ENCODE results near the gene SLC16A4. TPM values are rescaled to one million over a fixed set of nuclear protein-coding genes. Genes with fewer than 3 reads are reported as not detected.

The SLC16A4 gene
- total and polyA plus RNA-seq, 2 of the 8 experiments (the other 6 are each of a cell fraction or from before 2014, with no cell fraction given) = 0.30 to 0.43 TPM

GRCh38 chr1:110320168-110320518 is 70.7 kb downstream of the SLC16A4 start:
- Histone ChIP-seq H3K79me1 (ENCODE audit: low read depth, low read length) (no peaks in the 10 kb centered on the region), H3K23ac (ENCODE audit: insufficient read length) (no peak overlapping the region), H3K27me3 (replicated peaks in 1 of 4; ENCODE audit: control insufficient read depth in 3 of 4, extremely low read depth in 1 of 4, insufficient read depth in 3 of 4, low read length in 3 of 4) (no peaks in the 10 kb centered on the region), H3K4ac (replicated peaks; ENCODE audit: insufficient read length, low read depth, low read length) (no peak overlapping the region), H3K79me2 (ENCODE audit: control insufficient read depth in 1 of 2, insufficient read depth in 2 of 2, low read length in 2 of 2) (no peaks in the 10 kb centered on the region), H3K9me3 (ENCODE audit: insufficient read depth in 2 of 2, low read depth in 1 of 2, low read length in 1 of 2) (no peaks in the 10 kb centered on the region), H3K14ac (ENCODE audit: insufficient read length) (no peak overlapping the region), H4K8ac (ENCODE audit: extremely low read depth, insufficient read depth, low read length) (no peak overlapping the region), H4K20me1 (replicated peaks in 1 of 2; ENCODE audit: control insufficient read depth in 1 of 2, insufficient read depth in 2 of 2, low read length in 2 of 2) (no peaks in the 10 kb centered on the region), H2BK5ac (ENCODE audit: low read depth, low read length) (no peak overlapping the region), H2BK12ac (ENCODE audit: low read depth, low read length) (no peak overlapping the region), H2BK20ac (ENCODE audit: low read length) (no peak overlapping the region), H3K4me3 (ENCODE audit: extremely low read depth in 1 of 4, insufficient read depth in 2 of 4, low read depth in 3 of 4, low read length in 4 of 4) (no peak overlapping the region), H2BK15ac (ENCODE audit: low read length) (no peak overlapping the region), H3K56ac (replicated peaks; ENCODE audit: insufficient read length, low read depth, low read length) (no peak overlapping the region), H3K36me3 (ENCODE audit: control insufficient read depth in 2 of 4, insufficient read depth in 4 of 4, low read length in 3 of 4) (no peaks in the 10 kb centered on the region), H3K4me1 (replicated peaks in 1 of 4; ENCODE audit: control insufficient read depth in 3 of 4, insufficient read depth in 4 of 4, low read length in 3 of 4) (no peaks in the 10 kb centered on the region), H4K5ac (ENCODE audit: insufficient read length, low read depth, low read length) (no peak overlapping the region), H3K18ac (ENCODE audit: extremely low read depth, low read length) (no peak overlapping the region), H3K9ac (replicated peaks in 1 of 4; ENCODE audit: extremely low read depth in 1 of 4, low read depth in 3 of 4, low read length in 3 of 4) (no peak overlapping the region), H3K23me2 (ENCODE audit: low read depth, low read length) (no peaks in the 10 kb centered on the region), H2AFZ (ENCODE audit: low read length) (no peak overlapping the region), H2BK120ac (replicated peaks; ENCODE audit: low read depth, low read length) (no peak overlapping the region), H3K27ac (ENCODE audit: low read depth, low read length) (no peak overlapping the region), H3K4me2 (ENCODE audit: insufficient read depth in 1 of 2, low read depth in 2 of 2, low read length in 2 of 2) (no peak overlapping the region), H4K91ac (replicated peaks; ENCODE audit: insufficient read length, low read length) (no peak overlapping the region), H2AK5ac (ENCODE audit: low read depth, low read length) (no peak overlapping the region)
- DNase-seq (ENCODE audit: low read depth in 1 of 2, low spot score in 2 of 2) (no peak), FAIRE-seq (no peak)
- ChIA-PET POLR2A (ENCODE audit: partially characterized antibody) (no interaction called here), CTCF (ENCODE audit: partially characterized antibody) (interaction anchor here (3.1 to 34.1 kb wide), 4 partner anchors 11 to 140 kb away, joined by 13 to 1001 read pairs (median 24); partner anchors contain the start of gene KCNC4)
- WGBS, 2 experiments (ENCODE audit: extremely low coverage in 1 of 2, insufficient coverage in 1 of 2, insufficient read length in 1 of 2, insufficient replicate concordance in 2 of 2, low coverage in 1 of 2, low lambda C conversion rate in 2 of 2, missing lambda C conversion rate in 1 of 2) = 75% methylated on average over 1 of the region's 1 CpG; no CpG with 5 or more reads in 1 of the 2 experiments
- no peak for TF ChIP-seq SRF (IDR thresholded peaks at IDR 0.05; ENCODE audit: low read depth, low read length)
- no peak for TF ChIP-seq CBX5 (IDR thresholded peaks at IDR 0.05; ENCODE audit: low read depth, low read length)
- TF ChIP-seq JUND (IDR thresholded peaks at IDR 0.05; ENCODE audit: low read length) = no peak
- TF ChIP-seq TCF12 (IDR thresholded peaks at IDR 0.05; ENCODE audit: low read depth, low read length) = no peak
- no peak for TF ChIP-seq FOSL1 (IDR thresholded peaks at IDR 0.05; ENCODE audit: insufficient read depth, low read depth, low read length)
- no peak for TF ChIP-seq BCL11A (IDR thresholded peaks at IDR 0.05; ENCODE audit: low read depth in 2 of 2, low read length in 2 of 2)
- no peak for TF ChIP-seq NANOG (IDR thresholded peaks at IDR 0.05; ENCODE audit: insufficient read depth, low read depth, low read length, poor library complexity, severe bottlenecking)
- TF ChIP-seq KDM5A (IDR thresholded peaks at IDR 0.05; ENCODE audit: low read length) = no peak
- TF ChIP-seq USF2 (IDR thresholded peaks at IDR 0.05; ENCODE audit: low read length) = no peak
- TF ChIP-seq BRCA1 (IDR thresholded peaks at IDR 0.05; ENCODE audit: low read depth, low read length) = no peak
- no peak for TF ChIP-seq CHD1 (IDR thresholded peaks at IDR 0.05; ENCODE audit: low read depth, low read length)

All from H1 (cell line).